Stimulated activated CD4-positive, alpha-beta T cell treated with anti-CD3 and anti-CD28 coated beads, TNF-alpha, amount 100 ng/mL, for 24 hours (primary cell): ENCODE results near the gene ANKAR.
"Not testable (repeated sequence)": the region's sequence is repeated elsewhere in the genome, so short reads cannot be mapped to it uniquely, and the experiment has no call there.

Experiments used
- DNase-seq, 3 experiments: peaks; one replicate each; pipeline ENCODE4 v3.0.0-alpha.2; 2020; ENCODE audit warnings: low read depth in 3 of 3

The ANKAR gene

GRCh38 chr2:189702071-189702470 is 27.6 kb downstream of the ANKAR start:
- DNase-seq: no peak

GRCh38 chr2:189709501-189710221 is 35.2 kb downstream of the ANKAR start:
- DNase-seq: no peak

- DNase-seq: not testable (repeated sequence)
These were observed 43.1 kb downstream of the ANKAR start for GRCh38 chr2:189717593-189717992.

- no peak for DNase-seq
These were observed 45.1 kb downstream of the ANKAR start for GRCh38 chr2:189719571-189719970.

- no peak for DNase-seq
These were observed 48.7 kb downstream of the ANKAR start for GRCh38 chr2:189723192-189723591.
